ENCODE data around the gene CRACR2A. TPM values are rescaled to one million over a fixed set of nuclear protein-coding genes. Genes with fewer than 3 reads are reported as not detected.

Gene CRACR2A
- total RNA-seq, 2 donors from 2014 or later = 52.8 to 54.8 TPM

GRCh38 chr12:3565985-3566384, 186.9 kb downstream of the CRACR2A start:
- Mint-ChIP-seq H3K27me3 (peaks cover 49% of the 10 kb centered on the region), H3K4me3 (no peak overlapping the region), H3K4me1 (no peaks in the 10 kb centered on the region), H3K27ac (no peak overlapping the region), H3K36me3 (ENCODE audit: low read depth) (no peaks in the 10 kb centered on the region)
- ATAC-seq (no peak), DNase-seq (no peak)
- no peaks in the 10 kb centered on the region for H3K9me3 ChIP-seq (ENCODE audit: control insufficient read depth, low read length, poor library complexity, severe bottlenecking)

Other genes with a start within 250 kb of the CRACR2A start
- 10 to 100 TPM; 16.5 to 21.3 TPM for gene PARP11, start 120.3 kb upstream of the CRACR2A start, total RNA-seq